ENCODE measurements around the gene GPANK1. TPM values are rescaled to one million over a fixed set of nuclear protein-coding genes. Genes with fewer than 3 reads are reported as not detected.

The GPANK1 gene
- total RNA-seq, 4 donors from 2014 or later: 17.3 to 29.8 (median 24.5) TPM

GRCh38 chr6:31639449-31639861, 25.3 kb downstream of the GPANK1 start:
- Histone ChIP-seq H3K4me1 (no peaks in the 10 kb centered on the region), H3K9me3 (no peaks in the 10 kb centered on the region), H3K36me3 (peaks cover 7 to 91% of the 10 kb centered on the region in 2 donors), H3K27ac (peak overlapping the region in 1 of 4 donors; percentile 42), H3K27me3 (no peaks in the 10 kb centered on the region), H3K4me3 (no peak overlapping the region)
- no peak for ATAC-seq
- TF ChIP-seq, protein P1, sequence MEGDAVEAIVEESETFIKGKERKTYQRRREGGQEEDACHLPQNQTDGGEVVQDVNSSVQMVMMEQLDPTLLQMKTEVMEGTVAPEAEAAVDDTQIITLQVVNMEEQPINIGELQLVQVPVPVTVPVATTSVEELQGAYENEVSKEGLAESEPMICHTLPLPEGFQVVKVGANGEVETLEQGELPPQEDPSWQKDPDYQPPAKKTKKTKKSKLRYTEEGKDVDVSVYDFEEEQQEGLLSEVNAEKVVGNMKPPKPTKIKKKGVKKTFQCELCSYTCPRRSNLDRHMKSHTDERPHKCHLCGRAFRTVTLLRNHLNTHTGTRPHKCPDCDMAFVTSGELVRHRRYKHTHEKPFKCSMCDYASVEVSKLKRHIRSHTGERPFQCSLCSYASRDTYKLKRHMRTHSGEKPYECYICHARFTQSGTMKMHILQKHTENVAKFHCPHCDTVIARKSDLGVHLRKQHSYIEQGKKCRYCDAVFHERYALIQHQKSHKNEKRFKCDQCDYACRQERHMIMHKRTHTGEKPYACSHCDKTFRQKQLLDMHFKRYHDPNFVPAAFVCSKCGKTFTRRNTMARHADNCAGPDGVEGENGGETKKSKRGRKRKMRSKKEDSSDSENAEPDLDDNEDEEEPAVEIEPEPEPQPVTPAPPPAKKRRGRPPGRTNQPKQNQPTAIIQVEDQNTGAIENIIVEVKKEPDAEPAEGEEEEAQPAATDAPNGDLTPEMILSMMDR (IDR thresholded peaks at IDR 0.05 in 4 of 5, conservative IDR thresholded peaks at IDR 0.05 in 1 of 5): no peak
- TF ChIP-seq POLR2A (IDR thresholded peaks at IDR 0.05): no peak
- no peak for DNase-seq
- in situ Hi-C loops (cut with MboI; ENCODE audit: low sequenced_read_pairs in 4 of 4): no loop called here
- intact Hi-C loops (cut with DNase I; ENCODE audit: low total_unique reads): no loop called here

DNA sequence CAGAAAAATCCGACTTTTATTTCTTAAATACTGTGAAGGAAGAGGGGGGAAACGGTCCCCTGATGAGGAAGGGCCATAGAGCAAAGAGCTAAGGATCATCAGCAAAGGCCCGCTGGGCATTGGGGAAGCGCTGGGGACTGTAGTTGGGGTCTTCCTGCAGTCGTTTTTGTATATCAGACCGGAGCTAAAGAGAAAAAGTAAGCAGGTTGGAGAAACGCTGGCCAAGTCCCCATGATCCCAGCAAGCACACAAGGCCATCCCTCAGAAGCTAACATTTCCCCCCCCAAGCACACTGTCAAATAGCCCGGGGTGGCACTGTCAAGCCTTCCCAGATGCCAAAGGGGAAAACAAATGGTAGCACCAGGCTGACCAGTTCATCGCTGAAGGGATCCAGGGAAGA, 25.8 kb downstream of the GPANK1 start:
- H3K9me3 ChIP-seq: no peaks in the 10 kb centered on the region
- DNase-seq (no peak), ATAC-seq (peak in 1 of 2 donors; percentile 16)
- no peak overlapping the region for H3K4me3 ChIP-seq
- peak overlapping the region in 1 of 4 donors; percentile 42 for H3K27ac ChIP-seq
- no peaks in the 10 kb centered on the region for H3K27me3 ChIP-seq
- H3K36me3 ChIP-seq: peaks cover 7 to 91% of the 10 kb centered on the region in 2 donors
- TF ChIP-seq POLR2A (IDR thresholded peaks at IDR 0.05): no peak
- TF ChIP-seq, protein P1 (IDR thresholded peaks at IDR 0.05 in 4 of 5, conservative IDR thresholded peaks at IDR 0.05 in 1 of 5): no peak
- in situ Hi-C loops (cut with MboI; ENCODE audit: low sequenced_read_pairs in 4 of 4): no loop called here
- intact Hi-C loops (cut with DNase I; ENCODE audit: low total_unique reads): no loop called here
- H3K4me1 ChIP-seq: no peaks in the 10 kb centered on the region

DNA sequence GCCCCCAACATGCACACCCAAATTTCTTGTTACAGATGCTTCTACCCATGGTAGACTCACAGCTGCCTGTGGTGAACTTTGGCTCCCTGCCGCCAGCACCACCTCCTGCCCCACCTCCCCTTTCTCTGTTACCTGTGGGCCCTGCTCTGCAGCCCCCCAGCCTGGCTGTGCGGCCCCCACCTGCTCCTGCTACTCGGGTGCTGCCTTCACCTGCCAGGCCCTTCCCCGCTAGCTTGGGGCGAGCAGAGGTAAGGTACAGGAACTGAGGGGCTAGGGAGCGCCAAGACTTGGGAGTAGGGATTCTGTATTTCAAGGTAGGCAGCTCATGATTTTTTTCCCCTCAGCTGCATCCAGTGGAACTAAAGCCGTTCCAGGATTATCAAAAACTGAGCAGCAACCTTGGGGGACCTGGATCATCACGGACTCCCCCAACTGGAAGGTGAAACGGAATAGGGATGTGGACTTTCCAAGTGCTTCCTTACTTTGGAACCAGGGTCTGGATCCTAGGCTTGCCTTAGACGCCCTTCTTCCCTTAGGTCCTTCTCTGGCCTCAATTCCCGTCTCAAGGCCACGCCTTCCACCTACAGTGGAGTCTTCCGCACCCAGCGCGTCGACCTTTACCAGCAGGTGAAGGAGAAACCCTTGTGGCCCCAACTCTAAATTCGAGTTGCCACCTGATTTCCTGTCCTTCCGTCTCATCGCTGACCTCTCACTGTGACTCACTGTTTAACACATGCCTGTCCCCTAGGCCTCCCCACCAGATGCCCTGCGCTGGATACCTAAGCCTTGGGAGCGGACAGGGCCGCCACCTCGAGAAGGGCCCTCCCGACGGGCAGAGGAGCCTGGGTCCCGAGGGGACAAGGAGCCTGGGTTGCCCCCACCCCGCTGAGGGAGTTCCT, 27.9 kb downstream of the GPANK1 start:
- TF ChIP-seq POLR2A (IDR thresholded peaks at IDR 0.05): no peak
- TF ChIP-seq, protein P1 (IDR thresholded peaks at IDR 0.05 in 4 of 5, conservative IDR thresholded peaks at IDR 0.05 in 1 of 5): no peak
- DNase-seq (no peak), ATAC-seq (no peak)
- Histone ChIP-seq H3K4me1 (no peaks in the 10 kb centered on the region), H3K9me3 (no peaks in the 10 kb centered on the region), H3K27me3 (no peaks in the 10 kb centered on the region), H3K27ac (peak overlapping the region in 1 of 4 donors; percentile 31), H3K4me3 (no peak overlapping the region), H3K36me3 (peaks cover 7 to 96% of the 10 kb centered on the region in 2 donors)
- intact Hi-C loops (cut with DNase I; ENCODE audit: low total_unique reads) (no loop called here), in situ Hi-C loops (cut with MboI; ENCODE audit: low sequenced_read_pairs in 4 of 4) (no loop called here)

DNA sequence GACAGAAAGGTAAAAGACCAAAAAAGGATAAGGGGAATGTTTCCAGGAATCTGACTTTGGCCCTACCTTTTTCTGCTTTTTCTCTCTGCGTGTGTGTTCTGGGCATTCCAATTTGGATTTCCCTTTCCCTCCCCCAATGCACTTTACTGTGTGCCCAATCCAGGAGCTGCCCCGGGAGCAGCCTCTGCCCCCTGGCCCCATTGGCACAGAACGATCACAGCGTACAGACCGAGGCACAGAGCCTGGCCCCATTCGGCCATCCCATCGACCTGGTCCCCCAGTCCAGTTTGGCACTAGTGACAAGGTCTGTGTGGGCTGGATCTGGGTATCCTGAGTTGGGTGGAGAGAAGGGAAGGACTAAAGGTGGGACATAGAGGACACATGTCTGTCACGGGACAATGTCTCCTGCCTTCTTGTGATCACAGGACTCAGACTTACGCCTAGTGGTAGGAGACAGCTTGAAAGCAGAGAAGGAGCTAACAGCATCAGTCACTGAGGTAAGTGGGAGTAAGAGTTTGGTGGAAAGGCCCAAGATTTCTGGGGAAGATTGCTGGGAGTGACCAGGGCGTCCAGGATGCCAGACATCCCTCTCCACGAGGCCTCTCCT, 29.7 kb downstream of the GPANK1 start:
- in situ Hi-C loops (cut with MboI; ENCODE audit: low sequenced_read_pairs in 4 of 4): no loop called here
- H3K27ac ChIP-seq: no peak overlapping the region

More for the DNA sequence above, 29.7 kb downstream of the GPANK1 start:
- Histone ChIP-seq H3K9me3 (no peaks in the 10 kb centered on the region), H3K27me3 (no peaks in the 10 kb centered on the region), H3K4me1 (no peaks in the 10 kb centered on the region), H3K4me3 (no peak overlapping the region), H3K36me3 (peaks cover 0 to 96% of the 10 kb centered on the region in 2 donors)
- ATAC-seq (no peak), DNase-seq (no peak)
- intact Hi-C loops (cut with DNase I; ENCODE audit: low total_unique reads): no loop called here
- TF ChIP-seq POLR2A (IDR thresholded peaks at IDR 0.05): no peak
- TF ChIP-seq, protein P1 (IDR thresholded peaks at IDR 0.05 in 4 of 5, conservative IDR thresholded peaks at IDR 0.05 in 1 of 5): no peak
